Measurements from ENCODE around the gene SLC34A1. TPM values are rescaled to one million over a fixed set of nuclear protein-coding genes. Genes with fewer than 3 reads are reported as not detected.

Gene SLC34A1
- total RNA-seq, 1 donor from 2014 or later, result not detected

GRCh38 chr5:177336112-177336511, 48.1 kb upstream of the SLC34A1 start:
- Mint-ChIP-seq H3K4me3 (ENCODE audit: unreplicated experiment) (no peak overlapping the region), H3K36me3 (ENCODE audit: low read depth, unreplicated experiment) (peaks cover 15% of the 10 kb centered on the region), H3K4me1 (ENCODE audit: low read depth, unreplicated experiment) (no peaks in the 10 kb centered on the region), H3K27ac (ENCODE audit: unreplicated experiment) (no peak overlapping the region), H3K27me3 (ENCODE audit: low read depth, unreplicated experiment) (no peaks in the 10 kb centered on the region), H3K9me3 (ENCODE audit: unreplicated experiment) (no peaks in the 10 kb centered on the region)
- no peak for TF ChIP-seq EZH2 (IDR thresholded peaks at IDR 0.05; ENCODE audit: insufficient read depth, low read length)
- TF ChIP-seq CTCF (IDR thresholded peaks at IDR 0.05; ENCODE audit: insufficient read depth, low read depth, low read length), result no peak
- DNase-seq (ENCODE audit: low read depth) (no peak), FAIRE-seq (no peak)
- Histone ChIP-seq H4K20me1 (ENCODE audit: insufficient read depth, low read length) (peaks cover 67% of the 10 kb centered on the region), H3K4me3 (ENCODE audit: insufficient read depth, low read depth, low read length) (no peak overlapping the region), H3K4me2 (ENCODE audit: low read length) (no peak overlapping the region), H3K4me1 (ENCODE audit: insufficient read depth, low read length) (no peaks in the 10 kb centered on the region), H3K27ac (ENCODE audit: low read depth, low read length) (no peak overlapping the region), H3K27me3 (ENCODE audit: insufficient read depth, low read length) (no peaks in the 10 kb centered on the region), H3K9me3 (ENCODE audit: insufficient read depth, low read depth, low read length) (no peaks in the 10 kb centered on the region), H3K36me3 (ENCODE audit: insufficient read depth, low read length) (peaks cover 14% of the 10 kb centered on the region), H2AFZ (ENCODE audit: low read depth, low read length) (no peak overlapping the region), H3K9ac (ENCODE audit: low read length) (no peak overlapping the region), H3K79me2 (ENCODE audit: insufficient read depth, low read length) (peaks cover 28% of the 10 kb centered on the region)

GRCh38 chr5:177336603-177337494, 47.4 kb upstream of the SLC34A1 start:
- Histone ChIP-seq H3K9ac (ENCODE audit: low read length) (no peak overlapping the region), H4K20me1 (ENCODE audit: insufficient read depth, low read length) (peaks cover 59% of the 10 kb centered on the region), H3K27me3 (ENCODE audit: insufficient read depth, low read length) (no peaks in the 10 kb centered on the region), H3K4me1 (ENCODE audit: insufficient read depth, low read length) (no peaks in the 10 kb centered on the region), H3K27ac (ENCODE audit: low read depth, low read length) (no peak overlapping the region), H3K4me2 (ENCODE audit: low read length) (no peak overlapping the region), H3K36me3 (ENCODE audit: insufficient read depth, low read length) (peaks cover 14% of the 10 kb centered on the region), H2AFZ (ENCODE audit: low read depth, low read length) (no peak overlapping the region), H3K79me2 (ENCODE audit: insufficient read depth, low read length) (peaks cover 35% of the 10 kb centered on the region), H3K9me3 (ENCODE audit: insufficient read depth, low read depth, low read length) (no peaks in the 10 kb centered on the region), H3K4me3 (ENCODE audit: insufficient read depth, low read depth, low read length) (no peak overlapping the region)
- Mint-ChIP-seq H3K27ac (ENCODE audit: unreplicated experiment) (no peak overlapping the region), H3K9me3 (ENCODE audit: unreplicated experiment) (no peaks in the 10 kb centered on the region), H3K4me3 (ENCODE audit: unreplicated experiment) (no peak overlapping the region), H3K36me3 (ENCODE audit: low read depth, unreplicated experiment) (peaks cover 21% of the 10 kb centered on the region), H3K27me3 (ENCODE audit: low read depth, unreplicated experiment) (no peaks in the 10 kb centered on the region), H3K4me1 (ENCODE audit: low read depth, unreplicated experiment) (no peaks in the 10 kb centered on the region)
- DNase-seq (ENCODE audit: low read depth) (no peak), FAIRE-seq (no peak)
- TF ChIP-seq CTCF (IDR thresholded peaks at IDR 0.05; ENCODE audit: insufficient read depth, low read depth, low read length) (no peak), EZH2 (IDR thresholded peaks at IDR 0.05; ENCODE audit: insufficient read depth, low read length) (no peak)

Measured in astrocyte (in vitro differentiated cells and primary cell).